ENCODE results near the gene MACROD2. TPM values are rescaled to one million over a fixed set of nuclear protein-coding genes. Genes with fewer than 3 reads are reported as not detected.
"Not testable (repeated sequence)": the region's sequence is repeated elsewhere in the genome, so short reads cannot be mapped to it uniquely, and the experiment has no call there.

Gene MACROD2
- total RNA-seq, 1 donor from 2014 or later, result 60.4 TPM

GRCh38 chr20:15113144-15113773, 1117.9 kb downstream of the MACROD2 start:
- no peak for DNase-seq

- no peak for DNase-seq
These were observed 1124.7 kb downstream of the MACROD2 start for GRCh38 chr20:15119852-15120487.

- DNase-seq, result no peak
These were observed 1127.3 kb downstream of the MACROD2 start for GRCh38 chr20:15122613-15123012.

- DNase-seq, result no peak
These were observed 1135.9 kb downstream of the MACROD2 start for GRCh38 chr20:15131176-15131575.

DNA sequence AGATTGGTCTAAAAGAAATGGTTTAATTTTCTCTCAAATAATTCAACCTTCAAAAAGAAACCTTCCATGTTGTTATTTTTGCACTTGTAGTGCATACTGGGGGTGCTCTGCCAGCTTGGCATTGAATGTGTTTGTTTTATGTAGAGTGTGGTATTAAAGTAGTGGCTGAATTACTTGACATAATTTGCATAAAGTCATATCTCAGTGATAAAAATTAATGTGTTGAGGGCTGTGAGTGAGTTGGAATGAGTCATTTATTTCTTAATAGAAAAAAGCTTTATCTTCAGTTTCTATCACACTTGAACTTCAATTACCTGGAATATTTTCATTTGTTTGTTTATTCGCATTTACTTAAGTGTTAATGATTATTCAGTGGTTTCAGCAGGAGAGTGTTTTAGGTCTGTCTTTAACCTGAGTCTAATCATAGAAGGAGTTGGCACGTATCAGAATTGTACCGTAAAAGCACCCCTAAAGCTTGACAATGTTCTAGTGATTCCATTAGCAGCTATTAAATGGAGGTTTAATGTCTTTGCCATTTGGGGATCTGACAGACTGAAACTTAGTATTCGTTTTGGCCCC, 1143.3 kb downstream of the MACROD2 start:
- no peak for DNase-seq

DNA sequence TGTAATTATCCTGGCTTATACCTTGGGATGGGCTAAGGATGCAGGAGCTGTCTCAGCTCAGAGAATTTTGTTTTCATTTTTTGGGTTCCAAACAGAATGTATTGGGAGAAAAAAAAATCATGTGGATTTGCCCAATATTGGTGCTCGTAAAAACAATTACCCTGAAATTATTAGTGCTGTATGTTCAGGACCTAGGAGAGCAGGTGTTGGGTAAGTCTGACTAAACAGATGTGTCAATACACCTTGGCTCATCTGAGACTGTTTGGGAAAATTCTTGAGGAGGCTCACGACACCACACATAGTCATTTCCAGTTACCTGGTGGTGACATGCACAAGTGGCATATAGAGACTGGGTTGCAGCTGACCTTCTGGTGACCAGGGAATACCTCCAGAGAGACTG, 1144.2 kb downstream of the MACROD2 start:
- DNase-seq, result no peak

- no peak for DNase-seq
These were observed 1145.0 kb downstream of the MACROD2 start for GRCh38 chr20:15140286-15140685.

GRCh38 chr20:15140940-15141339, 1145.6 kb downstream of the MACROD2 start:
- not testable (repeated sequence) for DNase-seq

DNA sequence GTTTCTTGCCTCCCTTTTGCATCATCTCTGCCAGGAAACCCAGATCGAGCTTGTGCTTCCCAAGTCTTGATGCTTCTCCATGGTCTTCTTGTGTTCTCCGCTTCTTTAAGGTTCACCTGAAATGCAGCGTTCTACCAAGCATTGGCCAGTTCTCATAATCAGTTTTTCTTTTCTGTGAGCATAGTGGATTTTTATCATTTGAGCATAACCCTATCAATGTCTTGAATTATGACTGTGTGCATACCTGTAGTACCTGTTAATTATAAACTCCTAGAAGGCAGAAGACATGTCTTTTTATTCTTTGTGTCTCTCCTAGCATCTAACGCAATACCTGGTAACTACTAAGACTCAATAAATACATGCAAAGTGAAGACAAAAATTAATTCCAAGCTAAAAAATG, 1146.5 kb downstream of the MACROD2 start:
- DNase-seq, result no peak

- no peak for DNase-seq
These were observed 1148.2 kb downstream of the MACROD2 start for GRCh38 chr20:15143478-15143877.

GRCh38 chr20:15144916-15145315, 1149.6 kb downstream of the MACROD2 start:
- no peak for DNase-seq

GRCh38 chr20:15146948-15147347, 1151.6 kb downstream of the MACROD2 start:
- DNase-seq, result no peak

GRCh38 chr20:15154070-15154469, 1158.8 kb downstream of the MACROD2 start:
- DNase-seq, result no peak

DNA sequence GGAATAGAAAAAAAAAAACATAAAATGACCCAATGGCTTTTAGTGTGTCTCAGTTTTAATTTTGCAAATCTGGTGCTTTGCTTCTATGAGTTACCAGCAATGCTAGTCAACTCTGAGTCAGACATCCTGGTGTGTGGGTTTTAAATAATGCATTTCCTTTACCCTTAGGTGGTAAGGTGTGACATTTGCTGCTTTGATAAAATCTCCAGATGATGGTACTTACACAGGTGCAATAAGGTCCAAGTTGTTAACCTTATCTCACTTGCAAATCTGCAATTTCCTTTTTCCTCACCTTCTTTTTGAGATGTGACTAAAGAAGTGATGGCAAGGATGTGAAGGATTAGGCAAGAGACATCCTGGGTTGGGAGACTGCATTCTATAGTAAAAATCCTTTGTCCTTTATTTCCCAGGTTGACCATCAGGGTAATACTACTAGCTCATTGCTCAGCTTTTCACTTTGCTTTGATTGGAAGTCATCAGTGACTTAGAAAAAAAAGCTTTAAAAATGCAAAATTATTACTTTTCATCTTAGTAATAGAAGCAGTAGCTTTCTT, 1160.6 kb downstream of the MACROD2 start:
- DNase-seq, result no peak

GRCh38 chr20:15158533-15158932, 1163.2 kb downstream of the MACROD2 start:
- no peak for DNase-seq

DNA sequence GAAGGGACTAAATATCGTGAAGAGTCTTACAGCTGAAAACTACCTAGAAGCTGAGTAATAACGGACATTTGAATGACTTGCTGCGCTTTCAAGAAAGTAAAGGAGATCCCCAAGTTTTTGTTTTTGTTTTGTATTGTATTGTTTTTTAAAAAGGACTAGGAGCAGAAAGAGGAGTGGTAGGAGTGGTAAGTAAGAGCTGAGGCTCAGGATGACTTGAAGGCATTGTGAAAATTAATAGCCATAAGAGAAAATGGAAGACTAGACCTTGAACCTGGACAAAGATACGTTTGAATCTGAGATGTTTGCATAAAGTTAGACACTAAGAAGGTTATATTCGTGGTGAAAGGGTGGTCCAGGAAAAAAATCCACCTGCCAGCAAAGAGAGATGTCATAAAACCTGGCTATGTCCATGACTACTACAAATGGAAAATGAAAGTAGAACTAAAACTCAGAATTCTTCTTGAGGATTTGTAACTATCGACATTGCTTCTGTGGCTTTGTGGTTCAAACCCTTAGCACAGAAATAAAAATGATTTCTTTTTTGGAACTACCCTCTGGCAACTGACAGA, 1166.8 kb downstream of the MACROD2 start:
- no peak for DNase-seq

- DNase-seq, result no peak
These were observed 1168.3 kb downstream of the MACROD2 start for GRCh38 chr20:15163632-15164031.

DNA sequence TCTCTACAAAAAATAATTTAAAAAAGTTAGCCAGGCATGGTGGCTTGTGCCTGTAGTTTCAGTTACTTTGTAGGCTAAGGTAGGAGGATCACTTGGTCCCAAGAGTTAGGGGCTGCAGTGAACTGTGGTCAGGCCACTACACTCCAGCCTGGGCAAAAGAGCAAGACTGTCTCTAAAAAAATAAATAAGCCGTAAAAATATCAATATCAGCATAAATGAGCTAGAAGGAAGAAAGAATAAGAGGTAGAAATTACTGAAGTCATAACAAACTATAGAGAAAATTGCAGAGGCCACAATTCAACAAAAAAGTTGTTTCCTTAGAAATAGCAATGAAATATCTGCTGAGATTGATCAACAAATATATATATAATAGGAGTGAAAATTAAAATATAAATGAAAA, 1169.4 kb downstream of the MACROD2 start:
- DNase-seq, result no peak

GRCh38 chr20:15166744-15167143, 1171.4 kb downstream of the MACROD2 start:
- DNase-seq, result no peak

GRCh38 chr20:15171016-15171415, 1175.7 kb downstream of the MACROD2 start:
- no peak for DNase-seq

- peak; percentile 47 for DNase-seq
These were observed 1181.6 kb downstream of the MACROD2 start for GRCh38 chr20:15176929-15177328.

GRCh38 chr20:15178581-15178980, 1183.3 kb downstream of the MACROD2 start:
- no peak for DNase-seq

GRCh38 chr20:15179381-15179780, 1184.1 kb downstream of the MACROD2 start:
- peak; percentile 76 for DNase-seq

Data from occipital lobe (tissue), 2 donors.